Thoracic aorta (tissue), 2 donors: ENCODE measurements around the gene ZBTB7C. TPM values are rescaled to one million over a fixed set of nuclear protein-coding genes. Genes with fewer than 3 reads are reported as not detected.

ENCODE experiments used
- ATAC-seq: fragments of 150-250 bp; one replicate; pipeline ENCODE4 v1.8.0; 2017; ENCODE audit warnings: low read depth; ENCODE audit not compliant: insufficient number of reproducible peaks, low FRiP score
- DNase-seq: peaks from one replicate; pipeline ENCODE4 v3.0.0-alpha.2; 2020; ENCODE audit warnings: low spot score
- H3K27ac ChIP-seq, 2 donors: fragments of 200-600 bp; sonication (generic); 1 replicate in 1 of 2; 2 replicates in 1 of 2; pipeline ENCODE4 v1.5.1; 2016; ENCODE audit warnings: mild to moderate bottlenecking in 2 of 2, moderate library complexity in 2 of 2
- H3K27me3 ChIP-seq: fragments of 200-600 bp; sonication (generic); replicated peaks from 2 replicates; pipeline ENCODE4 v1.6.0; 2016; ENCODE audit warnings: mild to moderate bottlenecking; ENCODE audit not compliant: insufficient read depth
- H3K36me3 ChIP-seq: fragments of 200-600 bp; sonication (generic); one replicate; pipeline ENCODE4 v1.5.1; 2016
- H3K4me1 ChIP-seq, 2 donors: fragments of 200-600 bp; sonication (generic); 1 replicate in 1 of 2; 2 replicates in 1 of 2; pipeline versions ENCODE4 v1.5.1 to v1.6.0; 2016; ENCODE audit warnings: low read depth in 2 of 2, mild to moderate bottlenecking in 1 of 2; ENCODE audit not compliant: control insufficient read depth in 1 of 2
- H3K4me3 ChIP-seq: fragments of 200-600 bp; sonication (generic); 2 replicates; pipeline ENCODE4 v1.5.1; 2016; ENCODE audit warnings: mild to moderate bottlenecking
- H3K9me3 ChIP-seq: fragments of 200-600 bp; sonication (generic); 2 replicates; pipeline ENCODE4 v1.5.1; 2016
- total RNA-seq, 2 donors: library from RNA; depleted of rRNA; stranded (reverse); fragments of >200 nt; gene quantifications; one replicate each; pipeline versions ENCODE4 v1.1.0 to v1.2.3, GENCODE V29; 2016
- TF ChIP-seq, protein P1 (sequence below): fragments of 200-600 bp; sonication (generic); IDR thresholded peaks from one replicate; pipeline ENCODE4 v1.5.1; 2019; ENCODE audit warnings: antibody characterized with exemption

Gene ZBTB7C
- total RNA-seq, 2 donors from 2014 or later = 9.6 to 10.9 TPM

DNA sequence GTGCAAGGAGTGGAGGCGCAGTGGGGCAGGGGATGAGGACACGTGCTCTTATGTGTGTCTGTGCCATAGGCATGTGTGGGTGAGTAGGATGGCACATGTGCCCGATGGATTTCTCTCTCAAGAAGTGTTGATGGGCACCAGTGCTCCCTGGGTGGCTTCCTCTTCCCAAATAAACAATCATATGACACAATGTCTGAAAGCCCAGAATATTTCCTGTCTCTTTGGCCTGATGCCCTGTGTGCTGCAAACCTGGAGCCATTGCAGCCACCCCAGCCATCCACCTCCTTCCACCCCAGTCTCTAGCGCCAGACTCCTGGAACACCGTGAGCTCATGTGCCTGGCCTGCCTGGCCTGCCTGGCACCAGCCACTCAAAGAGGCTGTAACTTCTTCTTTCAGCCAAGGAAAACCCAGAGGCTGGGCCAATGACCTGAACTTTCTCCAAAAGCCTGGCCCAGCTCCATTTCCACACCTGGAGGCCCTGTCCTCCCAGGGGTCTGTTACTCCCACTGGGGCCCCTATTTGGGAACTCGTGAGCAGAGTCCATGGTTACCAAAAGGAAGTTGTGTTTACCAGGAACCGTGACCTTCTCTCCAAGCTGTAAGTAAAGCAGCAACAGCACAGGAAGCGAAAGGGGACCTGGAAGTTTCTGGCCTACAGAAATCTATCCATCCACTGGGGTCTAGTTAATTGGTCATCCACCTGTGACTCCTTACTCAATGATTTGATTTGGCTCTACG lies 9.5 kb upstream of the ZBTB7C start:
- Histone ChIP-seq H3K27me3 (no peaks in the 10 kb centered on the region), H3K9me3 (no peaks in the 10 kb centered on the region), H3K4me1 (peaks cover 10 to 17% of the 10 kb centered on the region in 2 donors), H3K36me3 (no peaks in the 10 kb centered on the region), H3K27ac (peak overlapping the region; percentile 67 to 75), H3K4me3 (no peak overlapping the region)
- ATAC-seq (peak; percentile 69), DNase-seq (peak; percentile 57)
- TF ChIP-seq, protein P1, sequence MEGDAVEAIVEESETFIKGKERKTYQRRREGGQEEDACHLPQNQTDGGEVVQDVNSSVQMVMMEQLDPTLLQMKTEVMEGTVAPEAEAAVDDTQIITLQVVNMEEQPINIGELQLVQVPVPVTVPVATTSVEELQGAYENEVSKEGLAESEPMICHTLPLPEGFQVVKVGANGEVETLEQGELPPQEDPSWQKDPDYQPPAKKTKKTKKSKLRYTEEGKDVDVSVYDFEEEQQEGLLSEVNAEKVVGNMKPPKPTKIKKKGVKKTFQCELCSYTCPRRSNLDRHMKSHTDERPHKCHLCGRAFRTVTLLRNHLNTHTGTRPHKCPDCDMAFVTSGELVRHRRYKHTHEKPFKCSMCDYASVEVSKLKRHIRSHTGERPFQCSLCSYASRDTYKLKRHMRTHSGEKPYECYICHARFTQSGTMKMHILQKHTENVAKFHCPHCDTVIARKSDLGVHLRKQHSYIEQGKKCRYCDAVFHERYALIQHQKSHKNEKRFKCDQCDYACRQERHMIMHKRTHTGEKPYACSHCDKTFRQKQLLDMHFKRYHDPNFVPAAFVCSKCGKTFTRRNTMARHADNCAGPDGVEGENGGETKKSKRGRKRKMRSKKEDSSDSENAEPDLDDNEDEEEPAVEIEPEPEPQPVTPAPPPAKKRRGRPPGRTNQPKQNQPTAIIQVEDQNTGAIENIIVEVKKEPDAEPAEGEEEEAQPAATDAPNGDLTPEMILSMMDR = no peak

DNA sequence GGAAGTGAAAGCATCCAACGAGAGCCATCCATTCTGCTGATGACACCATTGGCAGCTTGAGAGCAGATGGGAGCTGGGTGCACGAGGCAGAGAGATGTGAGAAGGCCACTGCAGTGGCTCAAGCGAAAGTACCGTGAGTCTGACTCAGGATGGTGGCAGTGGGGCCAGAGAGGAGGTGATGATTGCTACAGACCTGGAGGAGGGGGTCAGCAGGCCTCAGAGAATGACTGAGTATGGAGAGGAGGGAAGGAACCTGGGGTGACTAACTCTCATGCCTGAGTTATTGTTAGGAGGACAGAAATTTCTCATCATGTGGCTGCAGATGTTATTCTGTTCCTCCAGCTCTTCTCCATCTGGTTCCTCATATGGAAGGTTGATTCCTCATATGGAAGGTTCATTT lies 8.8 kb upstream of the ZBTB7C start:
- ATAC-seq = peak; percentile 18
- DNase-seq = peak; percentile 21
- no peak overlapping the region for H3K4me3 ChIP-seq
- peak overlapping the region; percentile 42 to 67 for H3K27ac ChIP-seq
- H3K9me3 ChIP-seq = no peaks in the 10 kb centered on the region
- TF ChIP-seq, protein P1 = no peak
- H3K4me1 ChIP-seq = peaks cover 10 to 17% of the 10 kb centered on the region in 2 donors
- H3K36me3 ChIP-seq = no peaks in the 10 kb centered on the region
- no peaks in the 10 kb centered on the region for H3K27me3 ChIP-seq

DNA sequence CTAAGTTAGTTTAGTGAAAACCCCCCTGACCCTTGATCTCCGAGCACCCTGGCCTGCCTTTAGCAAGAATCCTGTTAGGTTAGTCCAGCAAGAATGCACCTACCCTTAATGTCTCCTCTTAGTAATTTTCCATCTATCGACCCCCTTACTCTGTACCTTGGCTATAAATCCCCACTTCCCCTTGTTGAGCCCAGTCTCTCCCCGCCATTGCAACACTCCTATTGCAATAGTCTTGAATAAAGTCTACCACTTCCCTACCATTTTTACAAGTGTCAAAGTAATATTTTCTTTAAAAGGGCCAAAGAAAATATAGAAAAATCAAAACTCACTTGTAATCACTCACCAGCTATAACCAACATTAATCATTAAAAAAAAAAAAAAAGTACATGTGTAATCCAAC lies 4.2 kb upstream of the ZBTB7C start:
- H3K4me1 ChIP-seq = peaks cover 5 to 11% of the 10 kb centered on the region in 2 donors
- no peaks in the 10 kb centered on the region for H3K36me3 ChIP-seq
- no peaks in the 10 kb centered on the region for H3K9me3 ChIP-seq
- ATAC-seq = no peak
- no peak overlapping the region for H3K4me3 ChIP-seq
- H3K27ac ChIP-seq = no peak overlapping the region
- H3K27me3 ChIP-seq = no peaks in the 10 kb centered on the region
- DNase-seq = no peak
- TF ChIP-seq, protein P1 = no peak

DNA sequence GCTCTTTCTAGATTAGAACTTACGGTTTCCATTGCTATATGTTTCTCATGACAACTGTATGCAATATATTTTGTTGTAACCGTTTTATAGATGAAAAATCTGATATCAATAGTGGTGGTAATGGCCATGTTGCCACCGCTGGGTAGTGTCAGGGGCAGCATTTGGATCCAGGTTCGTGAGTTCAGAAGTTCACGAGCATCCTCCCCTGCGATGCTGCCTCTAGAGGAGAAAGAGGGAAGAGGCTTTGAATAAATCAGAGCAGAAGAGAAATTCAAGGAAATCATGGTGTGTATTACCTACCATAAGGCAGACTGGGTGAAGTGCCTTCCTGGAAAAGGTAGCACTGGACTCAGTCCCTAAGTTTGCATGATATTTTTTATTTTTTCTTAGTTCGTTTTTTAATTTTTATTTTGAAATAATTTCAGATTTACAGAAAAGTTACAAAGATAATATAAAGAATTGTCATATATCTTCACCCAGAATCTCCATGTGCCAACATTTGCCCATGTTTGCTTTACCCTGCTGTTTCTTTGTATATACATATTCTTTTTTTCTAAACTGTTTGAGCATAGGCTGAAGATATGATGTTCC lies 3.3 kb upstream of the ZBTB7C start:
- peaks cover 10 to 13% of the 10 kb centered on the region in 2 donors for H3K4me1 ChIP-seq
- ATAC-seq (no peak), DNase-seq (no peak)
- TF ChIP-seq, protein P1 = peak; percentile 73
- no peaks in the 10 kb centered on the region for H3K36me3 ChIP-seq
- no peaks in the 10 kb centered on the region for H3K27me3 ChIP-seq
- no peak overlapping the region for H3K27ac ChIP-seq
- H3K9me3 ChIP-seq = no peaks in the 10 kb centered on the region
- H3K4me3 ChIP-seq = no peak overlapping the region

DNA sequence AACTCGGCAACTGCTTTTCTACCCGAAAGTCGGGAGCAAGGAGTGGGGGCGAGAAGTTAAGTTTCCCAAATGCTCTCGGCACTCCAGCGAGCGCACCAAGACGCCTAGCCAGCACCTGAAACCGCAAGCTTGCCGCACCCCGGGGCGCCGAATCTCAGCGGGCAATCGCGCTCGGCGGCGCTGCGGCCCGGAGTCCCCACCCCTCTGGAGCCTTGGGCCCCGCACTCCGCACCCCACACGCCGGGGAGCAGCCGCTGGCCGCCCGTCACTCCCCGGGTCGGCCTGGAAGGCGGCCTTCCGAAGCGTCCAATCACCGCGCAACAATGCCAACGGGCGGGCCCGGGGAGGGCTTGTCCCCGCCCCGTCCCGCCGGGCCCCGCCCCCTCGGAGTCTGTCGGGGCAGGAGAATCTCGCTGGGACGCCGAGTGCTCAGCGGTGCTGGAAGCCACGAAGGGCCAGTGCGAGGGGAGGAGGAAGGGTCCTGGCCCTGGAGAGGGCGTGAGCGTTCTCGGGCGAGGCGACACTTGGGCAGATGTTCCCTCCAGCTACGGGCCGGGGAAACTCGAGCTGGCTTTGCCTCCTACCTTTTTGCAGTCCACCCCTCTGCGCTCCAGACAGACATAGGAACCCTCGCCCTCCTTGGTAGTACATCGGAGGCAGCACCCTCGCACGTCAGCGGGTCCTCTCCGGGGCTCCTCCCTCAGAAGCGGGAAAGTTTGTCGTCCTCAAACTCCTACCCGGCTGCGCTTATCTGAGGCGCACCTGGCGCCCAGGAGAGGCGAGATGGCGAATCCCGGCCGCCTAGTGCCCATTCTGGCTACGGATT lies 1.1 kb upstream of the ZBTB7C start:
- H3K4me3 ChIP-seq = peak overlapping the region; percentile 97
- H3K36me3 ChIP-seq = no peaks in the 10 kb centered on the region
- TF ChIP-seq, protein P1 = no peak
- H3K4me1 ChIP-seq = peaks cover 10 to 35% of the 10 kb centered on the region in 2 donors
- DNase-seq = peak; percentile 76
- peak overlapping the region; percentile 86 to 92 for H3K27ac ChIP-seq
- no peaks in the 10 kb centered on the region for H3K27me3 ChIP-seq
- ATAC-seq = peak; percentile 76
- no peaks in the 10 kb centered on the region for H3K9me3 ChIP-seq
